HG02870 (cell line): ENCODE measurements around the gene MORC1.
A peak's percentile ranks its signal among the peaks of the same experiment; 100 is the strongest.
"Not testable (repeated sequence)": the region's sequence is repeated elsewhere in the genome, so short reads cannot be mapped to it uniquely, and the experiment has no call there.

ENCODE experiments used
- ATAC-seq: cut with Tn5 transposase; IDR thresholded peaks from one replicate; pipeline ENCODE4 v1.9.1; 2021; ENCODE audit warnings: mild to moderate bottlenecking, moderate library complexity; ENCODE audit not compliant: unreplicated experiment

Gene MORC1

DNA sequence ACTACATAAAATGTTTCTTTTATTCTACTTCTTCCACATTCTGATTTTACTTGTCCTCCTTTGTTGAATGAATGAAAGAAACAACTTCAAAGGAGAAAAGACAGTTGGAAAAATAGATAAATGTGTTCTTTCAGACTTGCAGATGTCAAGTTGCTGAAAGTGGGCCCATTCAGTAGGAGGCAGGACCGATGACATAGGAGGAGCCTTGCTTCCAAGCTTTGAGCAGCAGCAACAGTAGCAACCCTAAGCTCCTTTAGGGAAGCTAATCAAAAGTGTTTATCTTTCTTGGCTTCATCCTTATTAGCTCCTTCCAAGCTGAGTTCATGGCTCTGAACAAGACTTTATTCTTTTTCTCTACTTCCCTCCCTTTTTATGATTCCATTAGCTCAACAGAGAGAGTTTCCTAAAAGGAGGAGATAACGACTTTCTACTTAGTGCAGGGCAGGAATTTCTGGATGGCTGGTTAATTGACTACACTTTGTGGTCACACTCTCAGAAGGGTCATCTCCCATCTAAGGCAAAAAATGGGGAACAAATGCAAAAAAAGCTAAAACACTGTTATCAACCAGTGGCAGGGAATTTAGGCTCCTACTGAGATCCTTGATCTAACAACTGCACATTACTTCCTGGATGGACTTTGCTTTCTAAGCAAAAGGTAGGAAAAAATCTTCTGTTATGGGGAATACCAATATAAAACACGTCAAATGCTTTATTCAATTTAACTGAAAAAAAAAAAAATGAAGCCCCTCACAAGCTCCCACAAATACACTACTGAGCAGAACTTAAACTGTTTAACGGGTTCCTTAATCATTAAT, 4.8 kb downstream of the MORC1 start:
- ATAC-seq: no peak

DNA sequence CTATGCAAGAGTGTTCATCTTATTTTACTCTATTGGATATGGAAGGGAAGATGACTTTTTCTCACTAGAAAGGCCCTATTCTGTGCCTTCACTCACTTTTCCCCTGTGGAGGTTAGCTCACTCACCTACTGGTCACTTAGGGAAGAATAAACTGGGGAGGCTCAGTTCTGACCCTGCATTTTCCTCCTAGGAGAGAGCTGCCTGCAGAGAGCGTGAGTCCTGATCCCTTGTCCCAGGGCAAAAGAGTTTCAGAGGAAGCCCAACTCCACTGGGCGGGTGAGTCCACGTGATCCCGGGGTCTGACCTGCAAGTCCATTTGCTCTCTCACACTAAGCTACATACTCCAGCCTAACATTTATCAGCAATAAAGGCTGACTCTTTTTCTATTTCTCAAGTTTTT, 8.4 kb downstream of the MORC1 start:
- no peak for ATAC-seq

DNA sequence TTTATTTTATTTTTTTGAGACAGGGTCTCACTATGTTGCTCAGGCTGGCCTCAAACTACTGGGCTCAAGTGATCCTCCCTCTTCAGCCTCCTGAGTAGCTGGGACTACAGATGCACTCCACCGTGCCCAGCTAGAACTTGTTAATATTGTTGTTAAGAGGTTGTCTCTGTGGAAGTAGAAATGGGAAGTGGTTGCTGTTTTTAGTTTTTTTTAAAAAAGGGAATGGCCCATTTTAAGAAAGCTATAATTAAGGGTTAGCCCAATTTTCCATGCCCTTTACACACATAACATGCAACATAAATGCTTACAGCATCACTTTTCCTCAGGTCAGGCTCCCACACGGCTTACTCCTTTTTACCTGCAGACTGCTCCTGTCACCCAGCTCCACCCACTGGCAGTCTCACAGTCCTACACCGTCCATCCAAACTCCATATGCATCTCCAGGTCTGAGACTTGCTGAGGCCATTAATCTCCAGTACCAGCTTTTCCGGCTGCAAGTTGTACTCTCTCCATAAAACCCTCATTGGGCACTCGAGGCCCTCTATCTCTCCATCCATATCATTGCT, 19.8 kb downstream of the MORC1 start:
- peak; percentile 55 for ATAC-seq

DNA sequence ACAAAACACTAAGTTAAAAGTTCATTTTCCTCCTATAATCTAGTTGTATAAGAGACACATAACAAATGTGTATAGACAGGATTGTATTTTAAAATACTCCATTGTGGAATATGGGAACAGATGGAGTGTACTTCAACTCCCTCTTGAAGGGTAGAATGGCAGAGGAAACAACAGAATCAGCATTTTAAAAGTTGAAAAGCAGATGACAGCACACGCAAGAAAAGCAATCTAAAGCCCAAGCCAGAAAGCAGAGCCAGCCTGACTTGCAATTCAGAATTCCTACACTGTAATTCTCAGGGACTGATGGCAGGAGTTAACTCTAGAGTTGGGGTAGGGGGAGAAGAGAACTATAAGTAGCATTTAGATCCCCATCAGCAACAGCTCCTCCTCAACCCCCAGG, 22.8 kb downstream of the MORC1 start:
- no peak for ATAC-seq

DNA sequence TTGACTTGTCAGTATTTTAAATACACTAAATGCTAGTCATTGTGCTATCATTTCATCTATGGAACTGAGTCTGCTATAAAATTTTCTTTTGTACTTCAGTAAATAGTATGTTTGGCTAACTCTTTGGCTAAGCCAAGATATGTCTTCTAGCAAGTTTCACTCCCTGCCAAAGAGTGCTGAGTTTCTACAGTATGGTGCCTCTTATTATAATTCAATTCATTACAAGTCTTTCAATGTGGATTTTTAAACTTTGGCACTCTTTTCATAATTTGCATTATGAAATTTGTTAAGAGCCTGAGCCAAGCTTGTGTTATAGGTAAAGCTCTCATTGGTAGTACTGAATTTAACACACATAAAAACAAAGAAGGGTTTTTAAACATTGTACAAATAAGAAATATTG, 24.4 kb downstream of the MORC1 start:
- no peak for ATAC-seq

DNA sequence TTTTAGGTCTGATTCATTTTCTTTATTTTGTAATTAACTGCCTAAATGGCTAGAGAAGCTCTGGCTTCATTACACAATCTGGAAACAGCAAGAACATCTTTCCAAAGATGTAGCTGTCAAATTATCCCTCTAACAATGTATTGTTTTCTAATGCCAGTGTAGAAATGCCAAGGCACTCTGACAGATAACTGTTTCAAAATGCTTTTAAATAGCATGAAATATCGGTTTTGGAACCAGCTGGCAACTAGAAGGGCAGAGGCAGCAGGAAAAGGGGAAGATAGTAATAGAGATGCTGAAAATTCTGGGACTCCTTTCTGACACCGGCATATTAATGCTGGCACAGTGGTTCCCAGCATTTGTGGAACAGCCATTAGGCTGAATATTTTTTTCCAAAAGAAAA, 26.1 kb downstream of the MORC1 start:
- no peak for ATAC-seq

DNA sequence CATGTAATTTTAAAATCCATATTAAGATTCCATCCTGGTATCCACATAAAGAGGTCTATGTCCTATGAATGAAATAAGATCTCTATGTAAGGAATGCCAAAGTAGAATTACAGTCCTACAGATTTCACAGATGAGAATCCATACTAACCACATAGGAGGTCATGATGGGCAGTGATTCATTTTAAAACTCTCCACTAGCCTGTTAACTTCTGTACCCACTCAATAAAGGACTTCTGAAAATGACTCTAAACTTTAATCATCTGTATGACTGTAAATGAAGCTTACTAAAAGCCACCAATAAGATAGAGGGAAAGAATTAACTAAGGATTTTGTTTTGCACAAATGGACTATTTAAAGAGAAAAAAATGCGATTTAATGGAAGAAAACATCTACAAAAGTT, 28.7 kb downstream of the MORC1 start:
- ATAC-seq: no peak

DNA sequence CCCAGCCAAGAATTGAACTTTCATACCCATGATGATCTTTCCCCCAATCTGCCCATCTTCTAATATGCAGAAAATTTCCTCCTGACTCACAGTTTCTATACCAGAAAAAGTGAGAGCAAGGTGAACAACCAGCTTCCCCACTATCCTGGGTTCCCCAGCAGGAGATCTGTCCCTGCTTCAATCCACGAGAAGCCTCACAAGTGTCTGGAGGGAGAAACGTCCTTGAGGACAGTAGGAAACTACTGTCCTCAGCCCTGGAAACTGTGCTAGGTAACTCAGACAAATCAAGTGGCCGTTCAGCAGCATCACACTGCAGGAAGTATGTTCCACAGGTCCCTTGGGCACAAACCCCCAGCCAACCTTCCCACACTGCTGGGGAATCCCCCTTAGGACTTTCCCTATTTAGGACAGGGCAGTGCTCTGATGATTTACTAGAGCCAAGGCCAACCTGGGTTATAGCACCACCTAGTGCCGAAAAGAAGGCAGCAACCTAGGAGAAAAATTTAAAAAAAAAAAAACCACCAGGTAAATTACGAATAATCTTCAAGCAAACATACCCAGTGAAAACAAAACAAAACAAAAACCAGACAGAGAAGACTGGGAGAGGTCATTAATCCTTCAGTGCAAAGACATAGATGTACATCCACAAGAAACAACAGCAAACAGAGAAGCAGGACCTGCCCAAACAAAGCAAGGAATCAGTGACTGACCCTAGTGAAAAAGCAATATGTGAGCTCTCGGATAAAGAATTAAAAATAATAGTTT, 36.0 kb downstream of the MORC1 start:
- peak; percentile 100 for ATAC-seq

DNA sequence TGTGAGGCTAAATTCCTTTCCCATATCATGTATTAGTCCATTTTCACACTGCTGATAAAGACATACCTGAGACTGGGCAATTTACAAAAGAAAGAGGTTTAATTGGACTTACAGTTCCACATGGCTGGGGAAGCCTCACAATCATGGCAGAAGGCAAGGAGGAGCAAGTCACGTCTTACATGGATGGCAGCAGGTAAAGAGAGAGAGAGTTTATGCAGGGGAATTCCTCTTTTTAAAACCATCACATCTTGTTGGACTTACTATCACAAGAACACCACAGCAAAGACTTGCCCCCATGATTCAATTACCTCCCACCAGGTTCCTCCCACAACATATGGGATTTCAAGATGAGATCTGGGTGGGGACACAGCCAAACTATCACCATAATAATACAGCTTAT, 37.8 kb downstream of the MORC1 start:
- not testable (repeated sequence) for ATAC-seq

DNA sequence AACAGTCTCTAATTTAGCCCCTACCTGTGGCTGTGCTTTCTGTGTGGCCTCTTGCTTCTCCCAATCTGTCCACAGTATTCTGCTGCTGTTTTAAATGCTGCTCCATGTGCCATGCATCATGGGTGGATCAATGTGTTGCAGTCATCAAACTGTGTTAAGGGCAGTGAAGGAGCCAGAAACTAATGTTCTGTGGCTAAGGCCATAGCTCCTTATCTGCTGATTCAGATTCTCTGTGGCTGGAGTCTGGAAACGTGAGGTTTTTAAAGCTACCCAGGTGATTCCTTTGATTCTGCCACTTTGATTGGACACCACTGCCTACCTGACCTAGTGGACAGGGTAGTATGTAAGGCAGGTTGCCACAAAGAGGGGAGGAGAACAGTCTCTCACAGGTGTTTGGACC, 44.8 kb downstream of the MORC1 start:
- no peak for ATAC-seq

DNA sequence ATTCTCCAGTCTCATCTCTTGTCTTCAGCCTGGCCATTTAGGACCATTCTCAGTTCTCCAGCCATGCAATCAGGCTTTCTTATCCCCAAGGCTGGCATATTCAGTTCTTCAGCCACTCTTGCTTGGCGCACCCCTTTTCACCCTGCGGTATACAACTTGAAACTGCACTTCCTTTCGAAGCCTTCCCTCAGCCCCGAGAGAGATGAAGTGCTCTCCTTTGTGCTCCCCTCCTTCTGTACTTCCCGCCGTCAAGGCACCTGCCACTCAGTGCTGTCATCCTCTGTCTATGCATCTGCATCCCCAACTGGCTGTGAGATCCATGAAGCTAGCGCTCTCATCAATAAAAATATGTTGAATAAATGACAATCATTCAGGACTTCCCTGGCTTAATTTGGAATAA, 45.7 kb downstream of the MORC1 start:
- peak; percentile 85 for ATAC-seq

DNA sequence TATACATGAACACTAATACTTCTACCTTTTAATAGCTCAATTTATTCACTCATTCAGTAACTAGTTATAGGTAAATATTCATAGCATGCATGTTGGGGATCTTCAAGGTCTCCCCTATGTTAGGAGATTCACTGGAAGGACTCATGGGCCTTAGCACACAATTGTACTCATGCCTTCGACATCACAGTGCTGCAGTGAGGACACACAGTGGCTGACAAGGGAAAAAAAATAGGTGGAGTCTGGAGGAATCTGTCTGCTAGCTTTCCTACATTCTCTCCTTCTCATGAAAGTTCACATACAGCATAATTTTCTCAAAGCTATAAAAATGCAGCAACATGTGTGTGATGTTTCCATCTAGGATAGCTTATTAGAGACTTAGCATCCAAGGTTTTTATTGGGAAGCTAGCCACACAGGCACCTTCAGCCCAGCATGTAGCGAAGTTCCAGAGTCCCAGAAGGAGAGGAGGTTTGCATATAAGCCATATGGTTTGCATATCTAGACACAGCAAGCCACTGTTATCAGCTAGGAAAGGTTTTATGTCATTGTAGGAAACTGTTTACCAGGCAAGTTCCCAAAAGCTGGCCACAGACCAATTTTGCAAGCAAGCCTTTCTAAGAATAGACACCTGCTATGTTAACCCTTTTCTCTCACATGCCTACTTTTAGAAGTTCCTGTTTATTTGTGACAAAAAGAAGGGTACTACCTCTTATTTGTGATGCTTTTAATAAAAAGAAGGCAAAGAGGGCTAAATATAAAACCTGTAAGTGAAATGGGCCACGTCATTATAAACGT, 46.4 kb downstream of the MORC1 start:
- ATAC-seq: peak; percentile 33

DNA sequence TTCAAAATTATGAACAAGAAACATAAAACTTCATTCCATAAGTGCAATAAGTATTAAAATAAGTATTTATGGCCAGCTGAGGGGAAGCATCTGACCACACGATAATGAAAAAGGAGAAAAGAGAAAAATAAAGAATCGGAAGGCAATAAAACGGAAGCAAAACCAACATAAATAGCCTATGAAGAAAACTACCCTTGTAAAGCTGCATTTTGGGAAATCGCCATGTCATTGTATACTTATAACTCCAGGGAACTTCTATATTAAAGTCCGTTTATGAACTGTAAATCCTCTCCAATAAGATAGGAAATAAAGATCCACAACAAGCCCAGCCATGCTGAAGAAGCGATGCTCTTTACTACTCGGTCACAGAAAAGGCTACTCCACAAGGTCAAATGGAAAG, 47.7 kb downstream of the MORC1 start:
- no peak for ATAC-seq

DNA sequence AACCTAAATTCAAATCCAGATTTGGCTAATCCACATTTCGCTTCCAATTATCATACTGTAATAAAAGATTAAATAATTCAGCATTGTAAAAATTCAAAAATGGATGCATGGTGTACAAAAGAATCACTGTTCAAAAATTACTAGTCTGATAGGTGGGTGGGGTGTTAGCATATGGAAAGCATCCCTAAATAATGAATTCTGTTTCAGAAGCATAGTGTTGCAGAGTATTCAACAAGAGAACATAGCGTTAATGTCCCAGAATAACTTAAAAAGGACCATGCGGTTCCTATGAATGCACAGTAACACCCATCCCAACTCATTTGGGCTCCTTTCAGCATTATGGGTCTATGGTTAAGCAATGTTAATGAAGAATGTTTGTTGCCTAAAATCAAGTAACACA, 51.1 kb downstream of the MORC1 start:
- no peak for ATAC-seq

DNA sequence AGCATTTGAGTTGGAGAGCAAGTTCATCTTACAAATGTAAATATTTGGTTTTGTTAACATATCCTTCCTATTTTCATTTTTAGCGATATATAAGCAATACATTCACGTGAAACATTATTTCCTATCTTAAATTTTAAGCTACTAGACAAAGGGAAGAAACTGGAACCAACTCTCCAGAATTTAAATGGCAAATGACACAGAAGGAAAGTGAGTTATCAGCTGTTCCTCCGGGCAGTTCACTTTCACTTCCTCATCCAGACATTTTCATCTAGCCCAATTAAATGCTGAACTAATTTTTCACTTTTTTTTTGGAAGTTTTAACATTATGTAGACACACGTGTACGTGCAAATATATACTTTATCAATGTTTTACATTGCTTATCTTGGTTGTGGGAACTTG, 58.7 kb downstream of the MORC1 start:
- peak; percentile 91 for ATAC-seq

DNA sequence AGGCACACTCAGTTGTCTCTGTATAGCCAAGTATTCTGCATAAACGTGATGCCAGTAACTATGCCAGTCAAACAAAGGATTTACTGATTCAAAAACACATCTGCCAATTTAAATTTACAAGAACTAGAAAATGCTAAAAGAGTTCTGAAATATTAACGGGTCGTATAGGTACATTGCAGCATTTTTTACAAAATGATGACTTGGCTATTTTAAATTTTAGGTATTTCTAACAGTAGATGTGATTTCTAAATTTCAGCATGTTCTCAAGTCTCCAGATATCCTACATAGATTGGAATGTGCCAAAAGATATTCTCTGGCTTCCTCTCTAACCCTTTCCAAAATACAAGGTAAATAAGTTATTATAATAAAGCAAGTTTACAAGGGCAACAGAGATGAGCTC, 60.3 kb downstream of the MORC1 start:
- no peak for ATAC-seq

DNA sequence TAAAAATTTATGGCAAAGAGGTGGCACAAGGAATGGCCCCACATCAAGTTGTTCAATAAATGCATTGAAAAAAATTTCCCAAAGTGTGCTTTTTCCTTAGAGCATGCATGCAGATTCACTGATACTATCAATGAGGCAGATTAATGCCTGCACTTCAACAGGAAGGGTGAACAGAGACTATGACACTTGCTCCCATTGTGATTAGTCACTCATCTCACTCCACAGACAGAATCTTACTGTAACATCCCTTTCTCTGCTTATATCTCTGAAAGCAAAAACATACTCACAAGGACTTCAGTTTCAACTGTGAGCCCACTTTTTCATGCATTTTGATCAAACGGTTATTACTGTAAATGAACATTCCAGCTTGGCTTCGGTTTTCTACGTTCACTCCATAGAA, 60.9 kb downstream of the MORC1 start:
- no peak for ATAC-seq

DNA sequence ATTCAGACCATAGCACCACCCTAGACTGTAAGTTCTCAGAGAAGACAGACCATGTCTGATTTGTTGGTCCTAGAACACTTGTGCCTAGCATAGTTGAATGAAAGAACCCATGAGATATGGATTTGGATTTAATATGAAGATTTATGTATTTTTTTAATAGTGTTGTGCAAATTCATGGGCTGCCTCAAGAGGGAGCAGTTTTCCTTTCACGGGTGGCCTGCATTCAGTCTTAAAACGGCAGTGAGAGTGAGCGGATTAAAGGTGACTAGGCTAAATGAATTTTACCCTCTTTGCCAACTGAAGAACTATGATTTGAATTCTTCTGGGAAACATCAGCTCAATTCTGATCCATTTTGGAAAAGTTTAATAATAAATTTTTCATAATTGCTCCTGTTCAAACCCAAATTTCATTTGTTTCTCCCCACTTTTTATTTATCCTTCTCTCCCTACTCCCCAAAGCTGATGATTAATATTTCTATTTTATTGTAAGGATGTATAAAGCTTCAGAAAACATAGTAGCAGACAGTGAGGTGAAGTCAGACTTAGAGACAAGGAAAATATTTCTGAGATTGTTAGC, 67.3 kb downstream of the MORC1 start:
- ATAC-seq: peak; percentile 62

DNA sequence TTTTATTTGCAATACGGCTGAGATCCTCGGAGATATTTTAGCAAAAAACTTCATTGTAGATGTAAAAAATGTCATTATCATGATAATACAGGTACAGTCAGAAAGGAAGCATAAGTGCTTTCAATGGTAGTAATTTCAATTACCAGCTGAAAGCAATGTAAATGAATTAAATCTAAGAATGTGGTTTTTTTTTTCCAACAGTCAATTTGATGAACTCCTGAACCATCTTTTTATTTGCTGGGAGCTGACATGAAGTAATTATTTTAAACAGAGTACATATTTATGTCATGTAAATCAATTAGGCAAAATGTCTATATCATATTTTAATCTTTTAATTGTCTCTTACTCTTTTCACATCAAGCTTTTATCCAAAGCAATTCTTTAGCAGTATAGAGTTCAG, 70.6 kb downstream of the MORC1 start:
- no peak for ATAC-seq

DNA sequence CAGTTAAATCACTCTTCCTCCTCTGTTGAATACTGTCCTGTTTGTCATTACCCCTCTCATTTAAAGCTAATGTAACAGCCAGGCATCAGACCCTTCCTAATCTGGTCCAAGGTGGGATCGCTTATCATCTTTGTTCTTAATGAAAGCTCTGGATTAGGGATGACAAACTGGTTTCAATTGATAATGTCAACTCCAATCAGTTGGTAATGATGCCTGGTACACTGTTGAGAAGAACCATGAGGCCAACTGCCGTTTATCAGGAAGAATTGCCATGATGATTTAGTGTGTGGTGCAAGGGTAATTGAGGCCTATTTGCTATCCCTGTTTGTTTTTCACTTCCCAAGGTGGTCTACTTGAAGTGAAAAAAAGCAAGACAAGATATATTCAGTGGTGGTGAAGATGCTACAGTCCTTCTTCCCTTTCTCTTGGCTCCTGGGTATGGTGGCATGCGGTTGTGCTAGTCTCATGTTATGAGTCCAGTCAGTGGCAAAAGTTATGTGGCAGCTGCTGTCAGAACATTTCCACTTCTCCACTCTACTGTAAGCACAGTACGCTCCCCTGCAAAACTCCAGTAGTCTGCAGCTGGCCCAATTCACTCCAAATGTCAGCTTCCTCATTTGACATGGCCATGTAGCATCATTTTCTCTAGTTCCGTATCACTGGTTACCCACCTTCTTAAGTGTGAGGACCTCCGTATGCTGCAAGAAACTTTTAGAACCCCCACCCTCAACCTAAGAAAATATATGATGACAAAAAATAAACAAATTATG, 72.5 kb downstream of the MORC1 start:
- no peak for ATAC-seq
